C4-2B (cell line): ENCODE measurements around the gene ANKLE1.

Source experiments
- H3K27ac ChIP-seq: fragments of 450-650 bp; 2 replicates; pipeline ENCODE4 v1.5.1; 2017
- ZFX ChIP-seq: fragments of 450-650 bp; IDR thresholded peaks from 2 replicates; pipeline ENCODE4 v1.6.1; 2017
- TF ChIP-seq, protein P1 (sequence below): fragments of 450-650 bp; conservative IDR thresholded peaks from 2 replicates; pipeline ENCODE4 v1.5.1; 2017; ENCODE audit warnings: mild to moderate bottlenecking

The ANKLE1 gene

DNA sequence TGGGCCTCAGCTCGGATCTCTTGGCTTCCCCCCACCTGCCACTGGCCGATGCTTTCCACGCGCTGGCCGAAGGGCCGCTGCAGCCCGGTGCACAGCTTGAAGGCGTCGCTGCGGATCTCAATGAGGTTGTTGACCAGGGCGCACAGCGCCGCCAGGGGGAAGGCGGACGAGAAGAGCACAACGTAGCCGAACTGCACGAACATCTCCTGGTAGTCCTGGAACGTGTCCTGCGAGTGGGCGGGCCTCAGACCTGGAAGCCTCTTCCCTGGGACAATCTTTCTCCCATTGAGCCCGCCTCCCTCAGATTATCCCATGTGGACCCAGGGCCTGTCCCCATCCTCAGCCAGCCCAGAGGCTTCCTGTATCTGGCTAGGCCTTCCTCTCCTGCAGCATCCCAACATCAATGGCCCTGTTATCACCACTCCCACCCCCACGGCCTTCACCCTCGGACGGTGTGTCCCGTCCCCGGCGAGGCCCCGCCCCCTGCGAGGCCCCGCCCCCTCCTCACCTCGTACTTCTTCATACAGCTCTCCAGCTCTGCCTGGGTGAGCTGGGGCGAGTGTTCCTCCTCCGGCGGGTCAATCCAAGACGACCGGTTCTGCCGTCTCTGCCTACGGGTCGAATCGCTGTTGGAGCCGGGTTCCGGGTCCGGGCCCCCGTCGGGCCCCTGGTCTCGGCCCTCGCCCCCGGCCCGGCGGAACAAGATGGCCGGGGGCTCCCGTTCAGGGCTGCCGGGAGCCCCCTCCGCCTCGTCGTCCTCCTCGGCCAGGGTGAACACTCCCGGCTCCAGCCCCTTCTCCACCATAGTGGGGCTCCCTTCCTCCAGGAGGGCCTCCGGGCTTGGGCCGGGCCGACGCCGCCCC is 46.2 kb downstream of the ANKLE1 start:
- peak overlapping the region; percentile 81 for H3K27ac ChIP-seq
- TF ChIP-seq, protein P1, sequence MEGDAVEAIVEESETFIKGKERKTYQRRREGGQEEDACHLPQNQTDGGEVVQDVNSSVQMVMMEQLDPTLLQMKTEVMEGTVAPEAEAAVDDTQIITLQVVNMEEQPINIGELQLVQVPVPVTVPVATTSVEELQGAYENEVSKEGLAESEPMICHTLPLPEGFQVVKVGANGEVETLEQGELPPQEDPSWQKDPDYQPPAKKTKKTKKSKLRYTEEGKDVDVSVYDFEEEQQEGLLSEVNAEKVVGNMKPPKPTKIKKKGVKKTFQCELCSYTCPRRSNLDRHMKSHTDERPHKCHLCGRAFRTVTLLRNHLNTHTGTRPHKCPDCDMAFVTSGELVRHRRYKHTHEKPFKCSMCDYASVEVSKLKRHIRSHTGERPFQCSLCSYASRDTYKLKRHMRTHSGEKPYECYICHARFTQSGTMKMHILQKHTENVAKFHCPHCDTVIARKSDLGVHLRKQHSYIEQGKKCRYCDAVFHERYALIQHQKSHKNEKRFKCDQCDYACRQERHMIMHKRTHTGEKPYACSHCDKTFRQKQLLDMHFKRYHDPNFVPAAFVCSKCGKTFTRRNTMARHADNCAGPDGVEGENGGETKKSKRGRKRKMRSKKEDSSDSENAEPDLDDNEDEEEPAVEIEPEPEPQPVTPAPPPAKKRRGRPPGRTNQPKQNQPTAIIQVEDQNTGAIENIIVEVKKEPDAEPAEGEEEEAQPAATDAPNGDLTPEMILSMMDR: peak; percentile 92
- no peak; the same call in 1 of the 2 replicates for TF ChIP-seq ZFX

DNA sequence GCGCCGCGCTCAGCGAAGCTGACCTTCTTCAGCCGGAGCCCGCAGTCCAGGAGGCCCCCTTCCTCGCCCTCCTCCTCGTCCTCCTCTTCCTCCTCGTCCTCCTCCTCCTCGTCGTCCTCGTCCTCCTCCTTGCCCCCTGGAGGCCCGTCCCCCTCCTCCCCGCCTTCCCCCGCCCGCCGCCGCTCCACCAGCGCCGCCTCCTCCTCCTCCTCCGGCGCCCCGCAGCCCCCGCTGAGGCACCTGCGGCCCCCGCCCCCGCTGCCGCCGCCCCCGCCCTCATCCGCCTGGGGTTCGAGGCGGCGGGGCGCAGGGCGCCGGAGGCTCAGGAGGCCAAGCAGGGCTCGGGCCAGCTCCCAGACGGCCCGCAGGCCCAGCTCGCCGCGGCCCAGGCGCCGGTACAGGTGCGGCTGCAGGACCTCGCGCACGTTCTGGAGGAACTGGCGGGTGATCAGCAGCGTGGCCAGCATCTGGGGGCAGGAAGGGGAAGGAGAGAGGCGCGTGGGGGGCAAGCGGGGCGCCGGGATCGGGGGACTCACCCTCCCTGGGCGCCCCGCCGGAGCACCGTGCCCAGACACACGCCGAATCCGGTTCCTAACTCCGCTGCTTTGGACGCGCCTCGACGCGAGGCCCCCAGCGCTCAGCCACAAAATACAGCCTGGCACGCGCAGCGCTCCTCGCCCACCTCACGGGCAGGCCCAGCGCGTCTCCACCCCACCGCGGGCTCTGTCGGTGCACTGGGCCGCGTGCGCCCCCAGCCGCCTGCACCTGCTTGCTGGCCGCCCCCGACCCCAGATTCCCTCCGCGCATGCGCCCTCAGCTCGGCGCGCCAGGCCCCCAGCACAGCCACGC is 47.0 kb downstream of the ANKLE1 start:
- TF ChIP-seq, protein P1: no peak
- TF ChIP-seq ZFX: no peak
- H3K27ac ChIP-seq: peak overlapping the region; percentile 81

DNA sequence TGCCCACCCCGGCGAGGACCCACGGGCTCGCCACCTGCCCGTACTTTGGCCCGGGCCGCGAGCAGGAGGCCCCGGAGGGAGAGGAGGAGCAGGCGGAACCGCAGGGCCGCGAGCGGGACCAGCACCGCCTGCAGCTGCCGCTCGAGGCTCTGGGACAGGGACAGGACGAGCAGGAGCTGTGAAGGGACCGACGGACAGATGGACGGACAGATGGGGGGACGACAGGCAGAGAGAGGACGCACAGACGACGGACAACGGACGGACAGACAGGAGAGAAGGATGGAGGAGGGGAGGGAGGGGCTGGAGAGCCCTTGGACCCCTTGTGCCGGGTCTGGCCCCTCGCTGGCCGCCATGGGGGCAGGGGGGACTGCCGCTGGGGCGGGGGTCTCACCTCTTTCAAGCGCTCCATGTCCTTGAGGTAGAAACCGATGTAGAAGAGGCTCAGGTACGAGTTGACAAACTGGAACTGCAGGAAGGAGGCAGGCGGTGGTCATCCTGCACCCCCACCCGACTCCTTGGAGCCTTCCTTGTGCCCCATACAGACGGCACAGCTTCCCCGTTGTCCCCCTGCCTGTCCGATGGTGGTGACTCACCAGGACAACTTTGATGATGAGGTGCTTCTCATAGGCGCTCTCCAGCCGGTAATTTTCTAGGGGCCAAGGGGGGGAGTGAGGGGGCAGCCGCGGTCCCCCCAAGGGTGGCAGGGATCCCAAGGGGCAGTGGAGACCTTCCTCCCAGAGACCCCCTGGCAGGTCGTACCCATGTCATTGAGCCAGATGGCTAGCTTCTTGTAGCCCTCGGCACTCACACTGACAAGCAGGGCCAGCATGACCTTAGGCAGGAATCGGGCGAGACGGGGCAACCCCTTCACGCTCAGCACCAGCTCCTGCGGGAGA is 47.9 kb downstream of the ANKLE1 start:
- H3K27ac ChIP-seq: peak overlapping the region; percentile 81; the same call in 1 of the 2 replicates
- TF ChIP-seq, protein P1: no peak
- no peak for TF ChIP-seq ZFX

DNA sequence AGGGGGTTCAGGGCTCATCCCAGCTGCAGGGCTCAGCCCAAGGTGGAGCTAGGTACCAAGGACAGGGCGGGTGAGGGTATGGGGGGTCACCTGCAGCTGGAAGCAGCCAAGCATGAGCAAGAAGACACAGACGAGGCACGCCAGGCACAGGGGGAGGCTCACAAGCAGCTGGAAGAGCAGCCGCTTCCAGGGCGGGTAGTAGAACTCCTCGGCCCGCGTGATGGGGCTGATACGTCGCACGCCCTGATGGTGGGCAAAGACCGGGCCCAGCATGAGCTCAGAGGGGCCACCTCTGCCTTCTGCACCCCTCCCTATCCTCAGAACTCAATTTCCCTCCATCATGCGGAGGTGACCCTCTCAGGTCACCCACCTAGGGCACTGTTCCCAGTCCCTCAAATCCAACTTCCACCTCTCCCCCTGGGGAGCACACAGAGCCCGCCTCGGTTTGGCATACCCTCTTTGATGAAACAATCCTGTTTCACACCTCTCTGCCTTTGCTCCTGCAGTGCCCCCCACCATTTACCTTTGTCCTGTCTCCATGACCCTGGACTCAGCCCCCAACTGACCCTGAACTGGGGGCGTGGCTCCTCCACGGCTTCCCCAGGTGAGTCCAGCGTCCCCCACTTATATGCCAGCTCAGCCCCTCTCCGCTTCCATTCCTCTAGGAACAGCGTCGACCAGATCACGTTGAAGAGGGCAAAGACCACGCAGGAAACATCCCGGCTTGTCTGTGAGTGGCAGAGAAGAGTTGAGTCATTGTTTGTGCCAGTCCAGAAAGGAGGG is 48.8 kb downstream of the ANKLE1 start:
- TF ChIP-seq ZFX: no peak
- TF ChIP-seq, protein P1: no peak
- H3K27ac ChIP-seq: no peak overlapping the region

DNA sequence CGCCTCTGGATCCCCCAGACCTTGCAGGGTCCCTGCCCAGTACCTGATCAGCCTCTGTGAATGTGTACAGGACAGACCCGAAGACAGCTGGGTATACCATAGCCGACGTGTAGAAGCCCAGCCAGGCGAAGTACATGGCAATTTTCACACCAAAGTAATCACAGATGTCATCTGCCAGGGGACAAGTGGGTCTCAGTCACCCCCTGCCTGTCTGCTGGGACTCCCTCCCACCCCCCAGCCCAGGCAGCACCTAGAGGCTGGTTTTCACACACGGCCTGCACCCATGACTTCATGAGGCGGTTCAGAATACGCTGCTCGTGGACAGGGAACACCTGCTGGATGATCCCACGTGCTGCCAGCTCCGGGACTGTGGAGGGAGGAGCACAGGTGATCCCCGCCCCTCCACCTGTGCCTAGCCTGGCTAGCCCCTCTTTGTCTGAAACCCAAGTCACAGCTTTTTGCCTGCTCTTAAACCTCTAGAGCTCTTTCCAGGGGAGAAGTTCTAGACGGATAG is 49.4 kb downstream of the ANKLE1 start:
- no peak for TF ChIP-seq ZFX
- TF ChIP-seq, protein P1: no peak
- H3K27ac ChIP-seq: no peak overlapping the region

DNA sequence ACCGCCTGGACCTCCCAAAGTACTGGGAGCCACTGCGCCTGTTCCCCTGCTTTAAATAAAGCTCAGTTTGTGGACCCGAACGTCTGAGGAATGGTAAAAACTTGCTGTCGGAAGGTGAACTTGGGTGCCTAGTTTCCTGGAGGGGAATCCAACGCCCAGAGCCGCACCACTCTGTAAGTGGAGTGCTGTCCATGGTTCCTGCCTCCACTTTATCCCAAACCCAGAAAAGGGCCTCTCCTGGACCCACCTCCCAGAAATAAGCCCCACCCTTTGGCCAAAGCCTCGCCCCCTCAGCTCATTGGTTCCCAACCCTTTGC is 50.6 kb downstream of the ANKLE1 start:
- no peak overlapping the region for H3K27ac ChIP-seq
- TF ChIP-seq ZFX: no peak
- TF ChIP-seq, protein P1: no peak
